Activated CD8-positive, alpha-beta T cell treated with anti-CD3 and anti-CD28 coated beads for 36 hours (primary cell): ENCODE data around the gene UNC13B. TPM values are rescaled to one million over a fixed set of nuclear protein-coding genes. Genes with fewer than 3 reads are reported as not detected.
"Not testable (repeated sequence)": the region's sequence is repeated elsewhere in the genome, so short reads cannot be mapped to it uniquely, and the experiment has no call there.

ENCODE experiments used
- ATAC-seq: fragments of 200-7000 bp; cut with Tn5 transposase; one replicate; pipeline ENCODE4 v1.10.0; 2021; ENCODE audit warnings: mild to moderate bottlenecking, moderate library complexity
- CTCF ChIA-PET: fragments of 350-600 bp; sonication (Branson Sonifier 250); formaldehyde crosslinking; loops from one replicate; lab custom pipeline; 2021; ENCODE audit warnings: antibody characterized with exemption; lab: Charles Lee
- POLR2A ChIA-PET: fragments of 350-600 bp; sonication (Branson Sonifier 250); formaldehyde crosslinking; loops from one replicate; lab custom pipeline; 2021; ENCODE audit warnings: antibody characterized with exemption; lab: Charles Lee
- DNase-seq: peaks from one replicate; pipeline ENCODE4 v3.0.0-alpha.2; 2020
- H3K27ac Mint-ChIP-seq: one replicate; pipeline ENCODE4 v1.8.0; 2021; ENCODE audit warnings: mild to moderate bottlenecking, mixed read lengths
- H3K27me3 Mint-ChIP-seq: one replicate; pipeline ENCODE4 v1.8.0; 2021; ENCODE audit warnings: mixed read lengths
- H3K36me3 Mint-ChIP-seq: one replicate; pipeline ENCODE4 v1.8.0; 2021; ENCODE audit warnings: low read depth, mixed read lengths
- H3K4me1 Mint-ChIP-seq: one replicate; pipeline ENCODE4 v1.8.0; 2021; ENCODE audit warnings: low read depth, mixed read lengths
- H3K4me3 Mint-ChIP-seq: one replicate; pipeline ENCODE4 v1.8.0; 2021; ENCODE audit warnings: mild to moderate bottlenecking, moderate library complexity, mixed read lengths
- H3K9me3 Mint-ChIP-seq: one replicate; pipeline ENCODE4 v1.8.0; 2021; ENCODE audit warnings: mixed read lengths
- CTCF ChIP-seq: fragments of 200-600 bp; IDR thresholded peaks from one replicate; pipeline ENCODE4 v1.8.0; 2022; ENCODE audit warnings: antibody characterized with exemption, mild to moderate bottlenecking
- intact Hi-C: fragments of 100-400 bp; cut with micrococcal nuclease; formaldehyde crosslinking; loops from one replicate; pipeline ENCODE4 v1.10.0; 2022
- total RNA-seq, 2 experiments: library from RNA; stranded (reverse); gene quantifications; one replicate each; pipeline ENCODE4 v1.2.3, GENCODE V29; 2021

The UNC13B gene
- total RNA-seq, 2 experiments from 2014 or later = 1.3 to 1.9 TPM

- intact Hi-C loops = no loop called here
- ChIA-PET POLR2A (no interaction called here), CTCF (interaction anchor here (1.1 kb wide), 1 partner anchor 264 kb away, joined by 4 read pairs; no protein-coding TSS in a partner anchor)
- Mint-ChIP-seq H3K9me3 (no peaks in the 10 kb centered on the region), H3K4me1 (peaks cover 14% of the 10 kb centered on the region), H3K4me3 (no peak overlapping the region), H3K27me3 (peaks cover 16% of the 10 kb centered on the region), H3K36me3 (no peaks in the 10 kb centered on the region), H3K27ac (no peak overlapping the region)
- no peak for TF ChIP-seq CTCF
- no peak for ATAC-seq
- DNase-seq = no peak
Observed at GRCh38 chr9:35163413-35163812, 1.6 kb downstream of the UNC13B start.

DNA sequence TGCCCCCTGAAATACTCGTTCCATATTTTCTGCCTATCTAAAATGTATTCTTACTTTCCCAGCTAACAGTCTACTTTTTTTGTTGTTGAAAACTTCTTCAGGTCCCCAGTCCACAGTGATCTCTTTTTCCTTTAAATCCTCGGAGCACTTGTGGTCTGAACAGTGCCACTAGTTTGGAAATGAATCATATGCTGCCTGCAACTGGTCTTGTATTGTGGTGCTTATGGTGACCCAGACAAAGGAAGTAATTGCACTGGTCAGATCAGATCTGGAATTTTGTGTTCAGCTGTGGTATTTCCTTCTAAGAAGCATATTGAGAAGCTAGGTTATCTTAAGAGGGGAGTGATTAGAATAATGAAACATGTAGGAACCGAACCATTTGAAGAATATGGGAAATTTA lies 2.9 kb downstream of the UNC13B start:
- H3K27me3 Mint-ChIP-seq = peaks cover 16% of the 10 kb centered on the region

GRCh38 chr9:35167429-35167828 lies 5.6 kb downstream of the UNC13B start:
- H3K27me3 Mint-ChIP-seq = peaks cover 13% of the 10 kb centered on the region
- H3K4me1 Mint-ChIP-seq, H3K36me3 Mint-ChIP-seq, H3K27ac Mint-ChIP-seq, ATAC-seq, POLR2A ChIA-PET, CTCF ChIA-PET, H3K4me3 Mint-ChIP-seq, intact Hi-C loops, H3K9me3 Mint-ChIP-seq, DNase-seq: not testable (repeated sequence)

More for the DNA sequence above, 2.9 kb downstream of the UNC13B start:
- Mint-ChIP-seq H3K9me3 (no peaks in the 10 kb centered on the region), H3K4me3 (no peak overlapping the region), H3K4me1 (peaks cover 8% of the 10 kb centered on the region), H3K27ac (no peak overlapping the region), H3K36me3 (no peaks in the 10 kb centered on the region)
- ATAC-seq (no peak), DNase-seq (no peak)
- ChIA-PET CTCF (interaction anchor here (0.8 kb wide), 1 partner anchor 9 kb away, joined by 3 read pairs; no protein-coding TSS in a partner anchor), POLR2A (no interaction called here)
- no peak for TF ChIP-seq CTCF
- intact Hi-C loops = no loop called here

DNA sequence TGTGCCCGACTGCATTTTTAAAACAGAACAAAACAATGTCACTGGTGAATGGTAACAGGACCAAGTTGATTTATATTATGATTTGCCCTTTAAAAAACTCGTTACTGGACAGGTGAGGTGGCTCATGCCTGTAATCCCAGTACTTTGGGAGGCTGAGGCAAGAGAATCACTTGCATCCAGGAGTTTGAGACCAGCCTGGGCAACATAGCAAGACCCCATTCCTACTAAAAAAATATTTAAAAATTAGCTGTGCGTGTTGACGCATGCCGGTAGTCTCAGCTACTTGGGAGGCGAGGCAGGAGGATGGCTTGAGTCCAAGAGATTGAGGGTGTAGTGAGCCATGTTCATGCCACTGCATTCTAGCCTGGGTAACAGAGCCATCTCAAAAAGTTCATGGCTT lies 7.2 kb downstream of the UNC13B start:
- CTCF ChIA-PET = no interaction called here
- TF ChIP-seq CTCF = no peak
- no peaks in the 10 kb centered on the region for H3K9me3 Mint-ChIP-seq

DNA sequence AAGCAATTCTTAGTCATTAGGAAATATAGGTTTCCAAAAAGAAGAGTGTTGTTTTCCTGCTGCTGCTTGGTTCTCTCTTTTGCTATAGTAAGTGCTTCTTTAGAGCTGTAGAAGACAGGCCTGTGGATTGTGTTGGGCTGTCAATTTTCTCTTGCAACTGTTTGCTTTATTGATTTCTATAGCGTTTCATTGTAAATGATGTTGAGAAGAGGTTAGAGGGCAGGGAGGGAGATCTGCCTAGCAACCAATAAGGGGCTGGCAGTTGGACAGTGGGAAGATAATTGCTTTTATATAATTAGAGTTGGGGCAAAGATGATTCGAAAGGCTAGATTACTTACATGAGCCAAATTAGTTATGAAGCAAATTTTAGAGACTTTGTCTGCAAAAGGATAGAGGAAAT lies 11.1 kb downstream of the UNC13B start:
- CTCF ChIA-PET = interaction anchor here (1.1 kb wide), 1 partner anchor 62 kb away, joined by 3 read pairs; no protein-coding TSS in a partner anchor
- Mint-ChIP-seq H3K4me1 (no peaks in the 10 kb centered on the region), H3K9me3 (no peaks in the 10 kb centered on the region), H3K36me3 (no peaks in the 10 kb centered on the region), H3K27ac (no peak overlapping the region), H3K4me3 (no peak overlapping the region), H3K27me3 (peaks cover 6% of the 10 kb centered on the region)
- ATAC-seq (no peak), DNase-seq (no peak)
- POLR2A ChIA-PET = no interaction called here
- no peak for TF ChIP-seq CTCF
- intact Hi-C loops = no loop called here

More for the DNA sequence above, 7.2 kb downstream of the UNC13B start:
- DNase-seq (no peak), ATAC-seq (no peak)
- POLR2A ChIA-PET = no interaction called here
- intact Hi-C loops = no loop called here
- no peak overlapping the region for H3K27ac Mint-ChIP-seq
- H3K36me3 Mint-ChIP-seq = no peaks in the 10 kb centered on the region
- H3K4me3 Mint-ChIP-seq = no peak overlapping the region
- no peaks in the 10 kb centered on the region for H3K4me1 Mint-ChIP-seq
- H3K27me3 Mint-ChIP-seq = peaks cover 4% of the 10 kb centered on the region
